B cell (primary cell): Measurements from ENCODE around the gene C16orf92. TPM values are rescaled to one million over a fixed set of nuclear protein-coding genes. Genes with fewer than 3 reads are reported as not detected.

Source experiments
- ATAC-seq: fragments of 200-7000 bp; cut with Tn5 transposase; one replicate; pipeline ENCODE4 v1.10.0; 2021; ENCODE audit warnings: low read depth, mild to moderate bottlenecking, moderate number of reproducible peaks, moderate library complexity
- CTCF ChIA-PET: fragments of 350-600 bp; sonication (Branson Sonifier 250); formaldehyde crosslinking; loops from one replicate; lab custom pipeline; 2021; ENCODE audit warnings: antibody characterized with exemption, inconsistent platforms; lab: Charles Lee
- POLR2A ChIA-PET: fragments of 350-600 bp; sonication (Branson Sonifier 250); formaldehyde crosslinking; loops from one replicate; lab custom pipeline; 2021; ENCODE audit warnings: antibody characterized with exemption; lab: Charles Lee
- DNase-seq: peaks from one replicate; pipeline ENCODE4 v3.0.0; 2013
- H2AFZ ChIP-seq: 2 replicates; pipeline ENCODE4 v1.6.1; 2012; ENCODE audit warnings: mild to moderate bottlenecking, low read depth, low read length; ENCODE audit not compliant: insufficient read depth, poor library complexity, severe bottlenecking
- H3K27ac ChIP-seq, 2 donors: 1 replicate in 1 of 2; 2 replicates in 1 of 2; pipeline ENCODE4 v1.5.1; 2012 to 2013; ENCODE audit warnings: low read length in 2 of 2, mild to moderate bottlenecking in 2 of 2, moderate library complexity in 1 of 2
- H3K27me3 ChIP-seq, 4 experiments: fragments of 200-600 bp in 1 of 4; sonication (generic) in 1 of 4; replicated peaks in 1 of 4; 1 replicate in 2 of 4; 2 replicates in 2 of 4; pipeline versions ENCODE4 v1.6.1 to v1.7.0; 2013 to 2016; ENCODE audit warnings: low read length in 3 of 4, mild to moderate bottlenecking in 2 of 4, mixed read lengths in 1 of 4, moderate library complexity in 1 of 4; ENCODE audit not compliant: insufficient read depth in 4 of 4, control insufficient read depth in 3 of 4; ENCODE audit errors: control extremely low read depth in 1 of 4
- H3K36me3 ChIP-seq, 2 experiments: replicated peaks in 1 of 2; 1 replicate in 1 of 2; 2 replicates in 1 of 2; pipeline versions ENCODE4 v1.6.1 to v1.7.1; 2013; ENCODE audit warnings: low read length in 1 of 2; ENCODE audit not compliant: insufficient read depth in 2 of 2, control insufficient read depth in 1 of 2; ENCODE audit errors: control extremely low read depth in 1 of 2, extremely low read depth in 1 of 2
- H3K4me1 ChIP-seq, 2 donors: fragments of 200-600 bp in 1 of 2; sonication (generic) in 1 of 2; 1 replicate in 1 of 2; 2 replicates in 1 of 2; pipeline versions ENCODE4 v1.5.1 to v1.6.1; 2013 to 2017; ENCODE audit warnings: low read length in 2 of 2; ENCODE audit not compliant: control insufficient read depth in 2 of 2, insufficient read depth in 2 of 2
- H3K4me2 ChIP-seq: replicated peaks from 2 replicates; pipeline ENCODE3; 2012; ENCODE audit warnings: mild to moderate bottlenecking, low read depth, low read length; ENCODE audit not compliant: poor library complexity, severe bottlenecking
- H3K4me3 ChIP-seq, 5 experiments: fragments of 200-600 bp in 1 of 5; sonication (generic) in 1 of 5; 1 replicate in 3 of 5; 2 replicates in 2 of 5; pipeline versions ENCODE4 v1.5.1 to v1.7.0; 2011 to 2016; ENCODE audit warnings: low read length in 4 of 5, mild to moderate bottlenecking in 4 of 5, low read depth in 2 of 5, control low read depth in 1 of 5, moderate library complexity in 1 of 5; ENCODE audit not compliant: insufficient read depth in 1 of 5; ENCODE audit errors: control extremely low read depth in 1 of 5, extremely low read depth in 1 of 5
- H3K79me2 ChIP-seq: fragments of 200-600 bp; sonication (generic); one replicate; pipeline ENCODE4 v1.6.0; 2016; ENCODE audit warnings: low read length; ENCODE audit not compliant: control insufficient read depth, insufficient read depth
- H3K9ac ChIP-seq: fragments of 200-600 bp; sonication (generic); 2 replicates; pipeline ENCODE4 v1.6.1; 2017; ENCODE audit warnings: mild to moderate bottlenecking, low read length, moderate library complexity
- H3K9me3 ChIP-seq, 3 donors: one replicate each; pipeline versions ENCODE4 v1.6.1 to v1.7.1; 2013; ENCODE audit warnings: low read length in 2 of 3; ENCODE audit not compliant: control insufficient read depth in 2 of 3, insufficient read depth in 1 of 3; ENCODE audit errors: control extremely low read depth in 1 of 3
- H4K20me1 ChIP-seq: 2 replicates; pipeline ENCODE4 v1.6.0; 2012; ENCODE audit warnings: mild to moderate bottlenecking, low read length; ENCODE audit not compliant: insufficient read depth, control insufficient read depth, poor library complexity, severe bottlenecking
- H3K27ac Mint-ChIP-seq: one replicate; pipeline ENCODE4 v1.8.0; 2021; ENCODE audit warnings: mixed read lengths
- H3K27me3 Mint-ChIP-seq: one replicate; pipeline ENCODE4 v1.8.0; 2021; ENCODE audit warnings: mixed read lengths
- H3K4me1 Mint-ChIP-seq: one replicate; pipeline ENCODE4 v1.8.0; 2021; ENCODE audit warnings: mixed read lengths
- H3K4me3 Mint-ChIP-seq: one replicate; pipeline ENCODE4 v1.8.0; 2021; ENCODE audit warnings: mixed read lengths
- H3K9me3 Mint-ChIP-seq: one replicate; pipeline ENCODE4 v1.8.0; 2022; ENCODE audit warnings: mixed read lengths; ENCODE audit not compliant: insufficient read depth
- CTCF ChIP-seq: fragments of 200-600 bp; IDR thresholded peaks from one replicate; pipeline ENCODE4 v1.8.0; 2022; ENCODE audit warnings: antibody characterized with exemption, mild to moderate bottlenecking
- EZH2 ChIP-seq: IDR thresholded peaks from 2 replicates; pipeline ENCODE4 v1.6.1; 2012; ENCODE audit warnings: borderline replicate concordance, low read depth, mild to moderate bottlenecking, moderate library complexity, low read length; ENCODE audit not compliant: insufficient read depth, poor library complexity, severe bottlenecking
- WGBS: methylation state at CpG from one replicate; pipeline ENCODE4 v1.1.5; 2013; ENCODE audit warnings: missing lambda C conversion rate; ENCODE audit not compliant: insufficient coverage; 5-methylcytosine and 5-hydroxymethylcytosine counted together
- intact Hi-C: fragments of 100-400 bp; cut with micrococcal nuclease; formaldehyde crosslinking; loops from one replicate; pipeline ENCODE4 v1.10.0; 2022
- polyA plus RNA-seq: library from polyadenylated mRNA; depleted of rRNA; stranded (reverse); fragments of >200 nt; gene quantifications from 2 replicates; pipeline ENCODE4 v1.2.3, GENCODE V29; 2012
- total RNA-seq, 2 donors: library from RNA; stranded (reverse); fragments of 120-200 nt in 1 of 2; gene quantifications; 1 replicate in 1 of 2; 2 replicates in 1 of 2; pipeline versions ENCODE4 v1.2.3 to v1.2.4, GENCODE V29; 2013 to 2022

C16orf92 gene
- total and polyA plus RNA-seq, 2 donors (not counting 1 experiment from before 2014, with no cell fraction given): not detected

- H3K9me3 Mint-ChIP-seq: no peaks in the 10 kb centered on the region
- no peaks in the 10 kb centered on the region for H3K79me2 ChIP-seq
- no peak overlapping the region for H3K27ac Mint-ChIP-seq
- no peak overlapping the region for H3K27ac ChIP-seq
- no peaks in the 10 kb centered on the region for H4K20me1 ChIP-seq
- intact Hi-C loops: no loop called here
- H3K4me2 ChIP-seq: no peak overlapping the region
- no peak for ATAC-seq
- no peaks in the 10 kb centered on the region for H3K27me3 ChIP-seq
- 98% methylated on average over 32 of the region's 35 CpGs for WGBS
- H3K4me1 Mint-ChIP-seq: no peaks in the 10 kb centered on the region
- H3K27me3 Mint-ChIP-seq: no peaks in the 10 kb centered on the region
- DNase-seq: no peak
- H3K4me1 ChIP-seq: no peaks in the 10 kb centered on the region
- CTCF ChIA-PET: no interaction called here
- TF ChIP-seq EZH2: no peak
- no peak for TF ChIP-seq CTCF
- POLR2A ChIA-PET: no interaction called here
- H3K9me3 ChIP-seq: no peaks in the 10 kb centered on the region
- no peak overlapping the region for H2AFZ ChIP-seq
- H3K36me3 ChIP-seq: peaks cover 0 to 68% of the 10 kb centered on the region in 2 experiments
- H3K9ac ChIP-seq: no peak overlapping the region
- no peak overlapping the region for H3K4me3 ChIP-seq
- no peak overlapping the region for H3K4me3 Mint-ChIP-seq
Measured at GRCh38 chr16:29987371-29988085, 35.5 kb upstream of the C16orf92 start.

GRCh38 chr16:29988346-29989075 lies 34.5 kb upstream of the C16orf92 start:
- DNase-seq: no peak
- no peaks in the 10 kb centered on the region for H3K27me3 ChIP-seq
- POLR2A ChIA-PET: interaction anchor here (0.6 kb wide), 1 partner anchor 33 kb away, joined by 7 read pairs; no protein-coding TSS in a partner anchor
- ATAC-seq: no peak
- 97% methylated on average over 15 of the region's 17 CpGs for WGBS
- no peak overlapping the region for H3K4me2 ChIP-seq
- no peaks in the 10 kb centered on the region for H3K27me3 Mint-ChIP-seq
- TF ChIP-seq CTCF (no peak), EZH2 (no peak)
- no peaks in the 10 kb centered on the region for H4K20me1 ChIP-seq
- no peaks in the 10 kb centered on the region for H3K9me3 Mint-ChIP-seq
- intact Hi-C loops: no loop called here
- H3K27ac Mint-ChIP-seq: no peak overlapping the region
- H3K9ac ChIP-seq: no peak overlapping the region
- H2AFZ ChIP-seq: no peak overlapping the region
- H3K4me3 Mint-ChIP-seq: no peak overlapping the region
- H3K27ac ChIP-seq: no peak overlapping the region
- no peaks in the 10 kb centered on the region for H3K4me1 ChIP-seq
- peaks cover 0 to 68% of the 10 kb centered on the region in 2 experiments for H3K36me3 ChIP-seq
- H3K9me3 ChIP-seq: no peaks in the 10 kb centered on the region
- CTCF ChIA-PET: no interaction called here
- H3K79me2 ChIP-seq: no peaks in the 10 kb centered on the region
- H3K4me1 Mint-ChIP-seq: no peaks in the 10 kb centered on the region
- no peak overlapping the region for H3K4me3 ChIP-seq
